K562 (cell line): Measurements from ENCODE around the gene MAGI1. TPM values are rescaled to one million over a fixed set of nuclear protein-coding genes. Genes with fewer than 3 reads are reported as not detected.

Experiments
- ATAC-seq: fragments of 200-7000 bp; cut with Tn5 transposase; 3 replicates; pipeline ENCODE4 v1.9.1; 2020; ENCODE audit warnings: moderate library complexity
- BruUV-seq: library from RNA; stranded (reverse); fragments of 400-500 nt; replicated peaks from 2 replicates; lab custom pipeline; 2021; lab: Mats Ljungman, UMichigan
- CTCF ChIA-PET: fragments of 300-600 bp; formaldehyde crosslinking; extraction: SDS; loops from one replicate; lab custom pipeline; 2021; ENCODE audit warnings: low intra/inter-chr PET ratio; lab: Yijun Ruan, JAX
- POLR2A ChIA-PET: fragments of 300-600, 350-650 bp; sonication (Branson Sonifier 250); formaldehyde crosslinking; extraction: SDS; loops from one replicate; lab custom pipeline; 2021; ENCODE audit warnings: antibody characterized with exemption, inconsistent platforms; lab: Yijun Ruan, JAX
- DNase-seq, 4 experiments: peaks; one replicate each; pipeline versions ENCODE4 v3.0.0 to v3.0.0-alpha.2; 2011 to 2018; ENCODE audit warnings: low spot score in 3 of 4, mixed read lengths in 3 of 4; ENCODE audit errors: extremely low read depth in 1 of 4
- FAIRE-seq: peaks from 2 replicates; lab custom pipeline; 2011; peaks lifted over from hg19 to GRCh38; lab: Jason Lieb, UNC
- H2AFZ ChIP-seq: 2 replicates; pipeline ENCODE4 v1.6.0; 2011; ENCODE audit warnings: low read depth, low read length, control low read depth, inconsistent platforms
- H3K27ac ChIP-seq: fragments of 200-600 bp; 3 replicates; pipeline ENCODE4 v1.8.0; 2011; ENCODE audit warnings: low read depth, mild to moderate bottlenecking, control low read depth, inconsistent platforms, low read length, moderate library complexity, mixed read lengths; ENCODE audit errors: extremely low read depth
- H3K27me3 ChIP-seq, 2 experiments: fragments of 300-600 bp in 1 of 2; 2 replicates in 1 of 2; 3 replicates in 1 of 2; pipeline versions ENCODE4 v1.6.0 to v1.8.0; 2011; ENCODE audit warnings: inconsistent platforms in 2 of 2, low read length in 2 of 2, mild to moderate bottlenecking in 1 of 2, mixed read lengths in 1 of 2, moderate library complexity in 1 of 2; ENCODE audit not compliant: control insufficient read depth in 2 of 2, insufficient read depth in 2 of 2
- H3K36me3 ChIP-seq: fragments of 300-600 bp; 3 replicates; pipeline ENCODE4 v1.8.0; 2011; ENCODE audit warnings: mild to moderate bottlenecking, low read length, inconsistent platforms; ENCODE audit not compliant: control insufficient read depth, insufficient read depth
- H3K4me1 ChIP-seq, 2 experiments: fragments of 200-600 bp in 1 of 2; replicated peaks in 1 of 2; 2 replicates in 1 of 2; 3 replicates in 1 of 2; pipeline versions ENCODE4 v1.5.1 to v1.8.0; 2011; ENCODE audit warnings: inconsistent platforms in 2 of 2, low read length in 2 of 2, mild to moderate bottlenecking in 1 of 2, mixed read lengths in 1 of 2, moderate library complexity in 1 of 2; ENCODE audit not compliant: control insufficient read depth in 2 of 2, insufficient read depth in 2 of 2
- H3K4me2 ChIP-seq: 2 replicates; pipeline ENCODE4 v1.6.1; 2011; ENCODE audit warnings: low read length, control low read depth, inconsistent platforms, mixed read lengths; ENCODE audit not compliant: insufficient read depth
- H3K4me3 ChIP-seq: fragments of 200-600 bp; sonication (generic), shearing (Covaris generic); 2 replicates; pipeline ENCODE4 v1.5.1; 2016; ENCODE audit warnings: control low read depth, inconsistent platforms
- H3K79me2 ChIP-seq: fragments of 200-600 bp; 3 replicates; pipeline ENCODE4 v1.8.0; 2011; ENCODE audit warnings: low read length, inconsistent platforms; ENCODE audit not compliant: control insufficient read depth, insufficient read depth
- H3K9ac ChIP-seq, 2 experiments: 2 replicates each; pipeline versions ENCODE4 v1.6.0 to v1.6.1; 2011; ENCODE audit warnings: low read depth in 2 of 2, low read length in 2 of 2, control low read depth in 1 of 2, inconsistent platforms in 1 of 2, mild to moderate bottlenecking in 1 of 2, mixed read lengths in 1 of 2; ENCODE audit not compliant: insufficient read depth in 1 of 2
- H3K9me1 ChIP-seq: one replicate; pipeline ENCODE4 v1.6.0; 2011; ENCODE audit warnings: inconsistent platforms, mild to moderate bottlenecking, low read length, moderate library complexity; ENCODE audit not compliant: control insufficient read depth, insufficient read depth
- H3K9me3 ChIP-seq: replicated peaks from 2 replicates; pipeline ENCODE4 v1.5.1; 2011; ENCODE audit warnings: low read depth, low read length, inconsistent platforms; ENCODE audit not compliant: control insufficient read depth, insufficient read depth
- H4K20me1 ChIP-seq: replicated peaks from 2 replicates; pipeline ENCODE4 v1.6.1; 2011; ENCODE audit warnings: low read length, inconsistent platforms, mixed read lengths; ENCODE audit not compliant: control insufficient read depth, insufficient read depth
- CHAMP1 ChIP-seq: fragments of 450-650 bp; IDR thresholded peaks from 2 replicates; pipeline ENCODE4 v1.6.1; 2016; ENCODE audit warnings: mild to moderate bottlenecking
- E2F1 ChIP-seq: sonication (generic); formaldehyde crosslinking; IDR thresholded peaks from 2 replicates; pipeline ENCODE4 v1.8.1; 2023; ENCODE audit warnings: mild to moderate bottlenecking, missing genetic modification reagents, moderate library complexity
- FIP1L1 ChIP-seq: fragments of 200-400 bp; formaldehyde crosslinking; IDR thresholded peaks from 2 replicates; pipeline ENCODE4 v1.6.1; 2018; ENCODE audit warnings: mild to moderate bottlenecking, low read depth, low read length; ENCODE audit not compliant: poor library complexity, severe bottlenecking
- HEY1 ChIP-seq: fragments of 250-450 bp; sonication (Bioruptor Pico); IDR thresholded peaks from 2 replicates; pipeline ENCODE4 v1.5.0; 2020; ENCODE audit warnings: mild to moderate bottlenecking, moderate library complexity, borderline replicate concordance
- ID3 ChIP-seq, 2 experiments: fragments of 250-450 bp in 1 of 2; fragments of 450-650 bp in 1 of 2; sonication (Bioruptor Pico) in 1 of 2; IDR thresholded peaks; 2 replicates each; pipeline versions ENCODE4 v1.6.1 to v1.8.0; 2016 to 2021; ENCODE audit warnings: mild to moderate bottlenecking in 2 of 2, moderate library complexity in 2 of 2, missing compliant biosample characterization in 1 of 2, missing genetic modification characterization in 1 of 2
- KHSRP ChIP-seq: fragments of 450-650 bp; IDR thresholded peaks from 2 replicates; pipeline ENCODE4 v1.6.1; 2017
- SPI1 ChIP-seq: IDR thresholded peaks from 2 replicates; pipeline ENCODE4 v1.6.1; 2011; ENCODE audit warnings: low read depth, low read length, control low read depth, borderline replicate concordance
- ZFP91 ChIP-seq: sonication (generic); formaldehyde crosslinking; IDR thresholded peaks from 2 replicates; pipeline ENCODE4 v1.8.0; 2022; ENCODE audit warnings: mild to moderate bottlenecking, missing genetic modification reagents
- ZKSCAN8 ChIP-seq: fragments of 200-800 bp; sonication (Bioruptor generic); IDR thresholded peaks from 2 replicates; pipeline ENCODE4 v1.6.1; 2016; ENCODE audit warnings: missing genetic modification characterization, missing compliant biosample characterization
- ZNF121 ChIP-seq: sonication (generic); formaldehyde crosslinking; conservative IDR thresholded peaks from 2 replicates; pipeline ENCODE4 v1.8.0; 2022; ENCODE audit warnings: missing genetic modification reagents
- WGBS: fragments of 100-300 bp; shearing (Covaris generic); methylation state at CpG from one replicate; pipeline ENCODE4 v1.1.6; 2016; ENCODE audit warnings: low coverage, mixed read lengths; ENCODE audit not compliant: insufficient coverage; ENCODE audit errors: missing lambda C conversion rate; 5-methylcytosine and 5-hydroxymethylcytosine counted together
- in situ Hi-C: fragments of 300-500 bp; cut with MboI; formaldehyde crosslinking; loops from 4 replicates; pipeline ENCODE4 v1.15.0; 2018; ENCODE audit warnings: inconsistent platforms, mixed read lengths
- intact Hi-C: fragments of 100-400 bp; cut with micrococcal nuclease; formaldehyde crosslinking; loops from 2 replicates; pipeline ENCODE4 v1.14.2; 2022
- polyA plus RNA-seq, 8 experiments: library from polyadenylated mRNA; depleted of rRNA in 4 of 8; stranded (reverse) in 5 of 8; unstranded in 3 of 8; fragments of >200 nt; fragmentation: Nextera tagmentation in 2 of 8; fragmentation: Illumina TruSeq in 1 of 8; extraction: Ambion mirVana in 2 of 8; extraction: Trizol in 1 of 8; gene quantifications; 2 replicates each; pipeline versions ENCODE4 v1.2.1 to v1.2.3, GENCODE V29; 2011 to 2014; ENCODE audit warnings: inconsistent platforms in 1 of 8, missing spikeins in 1 of 8
- total RNA-seq, 7 experiments: library from RNA; depleted of rRNA in 6 of 7; stranded (reverse); fragments of >200 nt in 6 of 7; fragmentation: Illumina TruSeq in 2 of 7; extraction: Trizol in 2 of 7; gene quantifications; 2 replicates each; pipeline versions ENCODE4 v1.2.1 to v1.2.3, GENCODE V29; 2011 to 2021; ENCODE audit warnings: low replicate concordance in 1 of 7

The MAGI1 gene
- total and polyA plus RNA-seq, 9 of the 15 experiments (the other 6 are each of a cell fraction or from before 2014, with no cell fraction given) = 7.8 to 59.4 (median 43.2) TPM

- Histone ChIP-seq H3K9me1 (no peaks in the 10 kb centered on the region), H3K9ac (no peak overlapping the region), H3K4me3 (no peak overlapping the region), H3K79me2 (no peaks in the 10 kb centered on the region), H3K9me3 (no peaks in the 10 kb centered on the region), H4K20me1 (no peaks in the 10 kb centered on the region), H3K27me3 (peaks cover 0 to 3% of the 10 kb centered on the region in 2 experiments; a peak in 1 of 5 replicates), H3K36me3 (no peaks in the 10 kb centered on the region), H2AFZ (no peak overlapping the region), H3K27ac (no peak overlapping the region), H3K4me1 (no peaks in the 10 kb centered on the region), H3K4me2 (no peak overlapping the region)
- no peak for FAIRE-seq
- in situ Hi-C loops (no loop called here), intact Hi-C loops (no loop called here)
- BruUV-seq = no TSS peak
- CTCF ChIA-PET = no interaction called here
- no peak for TF ChIP-seq HEY1 (CRISPR knock-in tag)
- no peak for TF ChIP-seq ZKSCAN8 (CRISPR knock-in tag)
- no peak for TF ChIP-seq CHAMP1
- TF ChIP-seq KHSRP = no peak
- no peak for TF ChIP-seq ZFP91
- no peak for TF ChIP-seq ID3 (CRISPR knock-in tag; IDR thresholded peaks at IDR 0.05)
- no peak for TF ChIP-seq ID3 (tag; IDR thresholded peaks at IDR 0.05)
- TF ChIP-seq E2F1 (CRISPR knock-in tag) = no peak
- no peak for TF ChIP-seq ZNF121 (CRISPR knock-in tag)
- no peak for TF ChIP-seq FIP1L1
- TF ChIP-seq SPI1 = no peak
- DNase-seq = no peak
- 0% methylated on average over 4 of the region's 6 CpGs for WGBS
- POLR2A ChIA-PET = no interaction called here
- no peak for ATAC-seq
Measured at GRCh38 chr3:66031102-66031698, 7.5 kb downstream of the MAGI1 start.
